ENCODE data around the gene CCRL2.
A peak's percentile ranks its signal among the peaks of the same experiment; 100 is the strongest.
"Not testable (repeated sequence)": the region's sequence is repeated elsewhere in the genome, so short reads cannot be mapped to it uniquely, and the experiment has no call there.

Gene CCRL2

DNA sequence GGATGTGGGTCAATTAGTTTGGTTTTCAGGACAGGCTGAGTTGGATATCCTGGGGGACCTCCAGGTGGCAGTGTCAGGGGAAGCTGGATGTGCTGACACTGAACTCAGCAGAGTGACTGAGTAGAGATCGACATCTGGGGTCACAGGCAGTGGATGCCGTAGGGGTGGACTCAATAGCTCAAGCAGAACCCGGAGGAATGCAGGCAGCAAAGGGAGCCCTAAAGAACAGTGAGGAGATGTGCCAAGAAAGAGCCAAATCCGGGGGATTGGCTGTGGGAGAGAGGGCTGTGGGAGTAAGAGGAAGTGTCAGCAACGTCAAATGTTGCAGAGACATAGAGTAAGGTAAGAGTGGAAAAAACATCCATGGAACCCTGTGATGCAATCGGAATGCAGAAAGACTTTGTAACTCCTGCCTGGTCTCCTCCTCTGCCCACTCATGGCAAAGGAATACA, 11.8 kb upstream of the CCRL2 start:
- no peaks in the 10 kb centered on the region for H3K27me3 Mint-ChIP-seq
- no peaks in the 10 kb centered on the region for H3K4me1 Mint-ChIP-seq
- H3K4me3 Mint-ChIP-seq = no peak overlapping the region
- no peaks in the 10 kb centered on the region for H3K36me3 Mint-ChIP-seq
- no peak overlapping the region for H3K27ac Mint-ChIP-seq
- no peaks in the 10 kb centered on the region for H3K9me3 Mint-ChIP-seq

DNA sequence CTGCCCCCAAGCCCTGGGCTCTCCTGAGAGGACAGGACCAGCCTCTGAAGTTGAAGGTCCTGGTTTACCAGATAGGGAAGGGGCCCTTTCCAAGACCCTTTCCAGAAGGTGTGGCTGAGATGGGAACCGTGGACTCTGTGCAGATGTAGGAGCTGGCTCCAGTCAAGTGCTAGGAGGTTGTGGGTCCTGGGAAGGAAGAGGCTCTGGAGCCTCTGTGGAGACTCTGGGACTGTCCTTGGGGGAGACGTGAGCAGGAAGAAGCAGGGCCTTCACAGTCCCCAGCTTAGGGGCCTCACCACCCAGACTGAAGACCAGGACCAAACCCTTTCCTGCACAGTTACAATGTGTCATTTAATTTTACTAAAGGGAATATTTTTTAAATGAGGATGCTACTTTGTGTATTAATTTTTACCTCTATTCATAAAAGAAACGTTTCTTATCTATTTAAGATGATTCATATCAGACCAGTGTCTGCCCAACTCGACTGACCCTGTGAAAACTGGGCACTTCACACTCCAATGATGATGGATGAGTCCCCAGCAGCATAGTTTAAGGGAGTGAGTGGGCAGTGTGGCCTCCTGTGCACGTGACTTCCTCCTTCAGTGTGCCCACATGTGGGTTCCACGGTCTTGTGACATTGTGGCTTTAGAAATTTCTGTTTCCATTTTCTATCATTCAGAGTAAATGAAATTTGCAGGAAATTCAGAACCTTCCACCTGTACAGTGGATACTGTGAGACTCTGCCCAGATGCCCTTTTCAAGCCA, 11.1 kb upstream of the CCRL2 start:
- Mint-ChIP-seq H3K4me3 (no peak overlapping the region), H3K27me3 (no peaks in the 10 kb centered on the region), H3K36me3 (no peaks in the 10 kb centered on the region), H3K4me1 (no peaks in the 10 kb centered on the region), H3K27ac (no peak overlapping the region), H3K9me3 (no peaks in the 10 kb centered on the region)

DNA sequence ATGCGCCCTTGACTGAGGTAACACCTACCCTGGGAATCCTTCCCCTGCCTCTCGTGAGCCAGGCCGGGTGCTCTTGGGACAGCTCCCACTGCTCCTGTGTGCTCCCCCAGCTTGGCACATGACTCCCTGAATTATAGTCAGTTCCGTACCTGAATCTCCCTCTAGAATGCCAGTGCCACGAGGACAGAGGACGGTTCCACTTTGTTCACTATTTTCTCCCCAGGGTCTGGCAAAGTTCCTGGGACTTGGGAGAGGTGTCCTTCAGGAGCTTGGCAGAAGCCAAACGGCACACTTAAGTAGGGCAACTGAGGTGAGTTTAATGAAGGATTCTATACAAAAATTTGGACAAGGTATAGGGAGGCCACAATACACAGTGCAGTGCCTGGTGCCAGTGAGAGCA, 9.9 kb upstream of the CCRL2 start:
- no peak overlapping the region for H3K4me3 Mint-ChIP-seq
- no peaks in the 10 kb centered on the region for H3K9me3 Mint-ChIP-seq
- H3K36me3 Mint-ChIP-seq = no peaks in the 10 kb centered on the region
- no peaks in the 10 kb centered on the region for H3K27me3 Mint-ChIP-seq
- no peak overlapping the region for H3K27ac Mint-ChIP-seq
- no peaks in the 10 kb centered on the region for H3K4me1 Mint-ChIP-seq

DNA sequence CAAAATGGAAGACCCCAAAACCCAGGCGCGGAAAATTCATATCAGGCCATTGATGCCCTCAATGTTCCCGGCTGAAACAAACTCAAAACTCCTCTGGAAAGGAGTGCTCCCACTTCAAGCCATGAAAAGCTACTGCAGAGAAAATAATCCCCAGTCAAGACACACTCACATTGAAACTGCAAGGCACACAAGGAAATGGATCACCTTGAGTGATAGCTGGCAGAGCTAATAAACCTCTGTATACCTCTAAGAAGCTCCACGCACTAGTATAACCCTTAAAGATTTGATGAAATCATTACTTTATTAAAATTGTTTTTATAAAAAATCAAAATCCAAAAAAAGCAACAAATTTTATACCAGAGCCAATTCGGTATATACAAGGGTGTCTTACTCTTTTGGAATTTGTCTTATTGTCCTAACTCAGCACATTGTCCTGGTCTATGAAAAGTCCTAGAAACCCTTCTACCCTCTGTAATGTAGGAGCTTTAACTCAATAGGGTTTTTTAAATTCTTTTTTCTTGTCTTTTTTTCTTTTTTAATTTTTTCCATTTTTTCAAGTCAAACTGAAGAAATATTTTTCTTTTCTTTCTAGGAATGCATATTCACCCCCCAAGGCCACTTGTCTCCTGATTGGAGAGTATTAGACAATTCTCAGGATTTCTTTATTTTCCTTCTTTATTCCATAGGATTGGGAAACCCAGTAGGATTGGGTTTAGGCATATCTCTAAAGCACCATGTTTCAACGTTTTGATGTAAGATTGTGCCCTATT, 8.7 kb upstream of the CCRL2 start:
- H3K27me3 Mint-ChIP-seq = no peaks in the 10 kb centered on the region
- H3K4me1 Mint-ChIP-seq = no peaks in the 10 kb centered on the region
- H3K9me3 Mint-ChIP-seq = no peaks in the 10 kb centered on the region
- no peaks in the 10 kb centered on the region for H3K36me3 Mint-ChIP-seq
- H3K4me3 Mint-ChIP-seq = no peak overlapping the region
- no peak overlapping the region for H3K27ac Mint-ChIP-seq

DNA sequence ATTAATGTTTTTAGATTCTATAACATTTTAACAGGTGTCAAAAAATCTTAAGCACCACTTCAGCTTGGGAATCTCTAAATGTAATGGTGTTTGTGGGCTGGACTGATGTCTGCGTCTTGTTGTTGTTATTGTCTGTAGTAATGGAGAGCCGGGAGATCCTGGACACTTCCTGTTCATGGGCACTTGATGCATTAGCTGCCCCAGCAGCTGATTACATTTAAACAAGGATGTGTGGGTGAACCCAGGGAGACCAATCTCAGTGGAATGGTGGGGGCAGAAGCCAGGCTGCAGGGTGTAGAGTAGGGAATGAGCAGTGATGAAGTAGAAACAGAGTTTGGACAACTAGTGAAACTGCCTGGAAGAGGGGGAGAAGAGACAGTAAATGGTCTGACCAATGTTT, 8.0 kb upstream of the CCRL2 start:
- H3K36me3 Mint-ChIP-seq = no peaks in the 10 kb centered on the region
- no peak overlapping the region for H3K4me3 Mint-ChIP-seq
- H3K9me3 Mint-ChIP-seq = no peaks in the 10 kb centered on the region
- no peaks in the 10 kb centered on the region for H3K27me3 Mint-ChIP-seq
- H3K27ac Mint-ChIP-seq = no peak overlapping the region
- H3K4me1 Mint-ChIP-seq = no peaks in the 10 kb centered on the region

DNA sequence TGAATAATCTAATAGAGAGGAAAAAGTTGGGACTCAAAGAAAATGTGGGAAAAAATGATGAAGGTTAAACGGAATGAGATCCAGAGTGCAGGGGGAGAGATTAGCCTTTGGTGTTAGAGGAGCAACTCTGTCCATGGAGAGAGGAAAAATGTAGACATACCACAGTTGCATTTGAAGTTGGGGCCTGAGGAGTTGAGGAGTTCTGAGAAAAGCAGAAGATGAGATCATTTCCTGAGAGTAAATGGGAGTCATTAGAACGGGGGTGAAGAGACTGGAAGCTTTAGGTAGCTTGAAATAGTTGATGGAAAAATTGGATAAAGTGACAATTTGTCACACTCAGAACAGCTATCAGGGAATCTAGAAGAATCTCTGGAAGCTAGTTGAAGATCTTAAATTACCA, 7.5 kb upstream of the CCRL2 start:
- Mint-ChIP-seq H3K36me3 (no peaks in the 10 kb centered on the region), H3K9me3 (no peaks in the 10 kb centered on the region), H3K4me1 (no peaks in the 10 kb centered on the region), H3K4me3 (no peak overlapping the region), H3K27me3 (no peaks in the 10 kb centered on the region), H3K27ac (no peak overlapping the region)

DNA sequence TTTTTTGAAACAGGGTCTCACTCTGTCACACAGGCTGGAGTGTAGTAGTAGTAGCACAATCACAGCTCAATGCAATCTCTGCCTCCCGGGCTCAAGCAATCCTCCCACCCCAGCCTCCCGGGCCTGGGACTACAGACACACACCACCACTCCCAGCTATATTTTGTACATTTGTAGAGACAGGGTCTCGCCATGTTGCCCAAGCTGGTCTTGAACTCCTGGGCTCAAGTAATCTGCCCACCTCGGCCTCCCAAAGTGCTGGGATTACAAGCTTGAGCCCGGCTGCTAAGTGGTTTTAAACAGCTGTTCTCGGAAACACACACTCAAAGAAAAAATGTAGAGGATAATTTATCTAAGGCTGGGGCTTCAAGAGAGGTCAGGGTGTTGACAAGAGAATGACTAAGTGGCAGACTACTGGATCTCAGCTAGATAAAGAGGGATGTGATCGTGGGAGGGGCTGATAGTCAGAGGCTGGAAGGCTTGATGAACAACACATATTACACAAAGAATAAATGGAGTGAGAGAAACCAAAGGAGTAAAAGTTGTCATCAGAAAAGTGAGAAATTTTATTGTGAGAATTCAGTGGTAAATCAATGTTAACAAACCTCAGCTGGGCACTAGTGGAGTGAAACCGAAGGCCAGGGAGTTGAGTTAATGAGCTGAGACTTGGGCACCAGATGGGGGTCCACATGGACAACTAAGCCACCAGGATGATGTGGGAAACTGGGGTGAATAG, 6.9 kb upstream of the CCRL2 start:
- Mint-ChIP-seq H3K4me3 (no peak overlapping the region), H3K9me3 (no peaks in the 10 kb centered on the region), H3K27me3 (no peaks in the 10 kb centered on the region), H3K36me3 (no peaks in the 10 kb centered on the region), H3K4me1 (no peaks in the 10 kb centered on the region), H3K27ac (no peak overlapping the region)

DNA sequence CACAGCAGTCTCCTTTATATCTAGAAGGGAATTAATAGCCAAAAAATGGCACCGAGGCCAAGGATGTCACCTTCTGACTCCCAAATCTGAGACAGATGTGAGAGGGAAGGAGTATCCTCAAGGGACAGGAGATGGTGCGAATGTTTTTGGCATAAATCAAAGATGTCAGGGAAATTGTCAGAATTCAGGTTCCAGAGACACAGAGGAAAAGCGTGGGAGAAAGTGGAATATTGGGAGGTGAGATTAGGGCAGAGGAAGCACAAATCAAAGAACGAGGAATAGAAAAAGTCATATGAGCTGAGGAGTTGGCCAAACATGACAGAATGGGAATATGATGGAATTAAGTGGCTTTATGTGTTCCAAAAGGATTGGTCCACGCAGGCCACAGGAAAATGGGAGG, 6.2 kb upstream of the CCRL2 start:
- Mint-ChIP-seq H3K4me3 (no peak overlapping the region), H3K4me1 (no peaks in the 10 kb centered on the region), H3K9me3 (no peaks in the 10 kb centered on the region), H3K27me3 (no peaks in the 10 kb centered on the region), H3K36me3 (no peaks in the 10 kb centered on the region), H3K27ac (no peak overlapping the region)

DNA sequence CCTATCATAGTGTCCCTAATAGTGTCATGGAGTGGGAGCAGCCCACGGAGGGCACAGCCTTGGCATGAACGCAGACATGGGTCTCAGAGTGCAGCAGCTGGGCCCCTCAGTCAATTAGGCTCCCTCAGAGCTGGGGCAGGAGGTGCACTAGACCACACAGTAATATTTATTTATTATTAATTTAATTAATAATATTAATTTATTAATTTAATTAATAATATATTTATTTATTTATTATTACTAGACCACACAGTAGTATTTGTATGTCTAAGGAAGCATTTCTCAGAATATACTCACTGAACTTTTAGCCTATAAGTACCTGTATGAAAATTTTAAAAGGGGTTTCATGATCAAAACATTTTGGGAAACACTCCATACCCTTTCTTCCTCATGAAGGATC, 5.5 kb upstream of the CCRL2 start:
- H3K36me3 Mint-ChIP-seq = no peaks in the 10 kb centered on the region
- H3K4me1 Mint-ChIP-seq = peaks cover under 1% of the 10 kb centered on the region
- H3K9me3 Mint-ChIP-seq = no peaks in the 10 kb centered on the region
- H3K4me3 Mint-ChIP-seq = no peak overlapping the region
- no peaks in the 10 kb centered on the region for H3K27me3 Mint-ChIP-seq
- H3K27ac Mint-ChIP-seq = no peak overlapping the region

DNA sequence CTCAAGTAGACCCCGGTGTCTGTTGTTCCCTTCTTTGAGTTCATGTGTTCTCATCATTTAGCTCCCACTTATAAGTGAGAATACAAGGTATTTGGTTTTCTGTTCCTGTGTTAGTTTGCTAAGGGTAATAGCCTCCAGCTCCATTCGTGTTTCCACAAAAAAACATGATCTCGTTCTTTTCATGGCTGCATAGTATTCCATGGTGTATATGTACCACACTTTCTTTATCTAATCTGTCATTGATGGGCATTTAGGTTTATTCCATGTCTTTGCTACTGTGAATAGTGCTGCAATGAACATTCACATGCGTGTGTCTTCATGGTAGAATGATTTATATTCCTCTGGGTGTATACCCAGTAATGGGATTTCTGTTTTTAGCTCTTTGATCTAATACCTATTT, 4.2 kb upstream of the CCRL2 start:
- not testable (repeated sequence) for H3K4me3 Mint-ChIP-seq, H3K9me3 Mint-ChIP-seq, H3K36me3 Mint-ChIP-seq, H3K27me3 Mint-ChIP-seq, H3K27ac Mint-ChIP-seq
- peaks cover 13% of the 10 kb centered on the region for H3K4me1 Mint-ChIP-seq

DNA sequence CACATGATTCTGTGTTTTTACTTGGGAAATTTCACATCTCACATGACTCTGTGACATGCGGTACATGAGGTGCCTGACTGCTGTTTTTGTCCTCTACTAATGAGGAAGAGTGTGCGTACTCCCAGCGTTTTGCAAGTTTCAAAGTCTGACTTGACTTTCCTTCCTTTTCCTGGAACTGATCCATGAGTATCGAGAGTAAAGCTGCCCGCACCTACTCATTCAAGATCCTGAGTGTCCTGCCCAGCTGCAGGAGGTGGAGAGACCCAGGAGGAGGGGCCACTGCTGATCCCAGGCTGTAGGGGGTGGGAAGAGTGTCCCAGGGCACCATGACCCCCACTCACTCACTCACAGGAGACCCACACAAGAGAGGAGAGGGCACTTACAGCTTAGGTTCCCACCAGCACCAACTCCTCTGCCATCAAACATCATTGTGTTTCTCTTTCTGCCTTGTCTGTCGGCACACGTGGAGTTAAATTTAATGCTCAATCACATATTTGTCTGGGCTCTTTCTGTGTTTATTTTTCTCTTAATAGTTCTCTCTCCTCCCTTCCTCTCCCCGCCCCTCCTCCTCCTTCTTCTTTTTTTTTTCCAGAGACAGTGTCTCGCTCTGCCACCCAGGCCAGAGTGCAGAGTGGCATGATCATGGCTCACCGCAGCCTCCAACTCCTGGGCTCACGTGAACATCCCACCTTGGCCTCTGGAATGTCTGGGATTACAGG, 1.6 kb upstream of the CCRL2 start:
- H3K27ac Mint-ChIP-seq = no peak overlapping the region

DNA sequence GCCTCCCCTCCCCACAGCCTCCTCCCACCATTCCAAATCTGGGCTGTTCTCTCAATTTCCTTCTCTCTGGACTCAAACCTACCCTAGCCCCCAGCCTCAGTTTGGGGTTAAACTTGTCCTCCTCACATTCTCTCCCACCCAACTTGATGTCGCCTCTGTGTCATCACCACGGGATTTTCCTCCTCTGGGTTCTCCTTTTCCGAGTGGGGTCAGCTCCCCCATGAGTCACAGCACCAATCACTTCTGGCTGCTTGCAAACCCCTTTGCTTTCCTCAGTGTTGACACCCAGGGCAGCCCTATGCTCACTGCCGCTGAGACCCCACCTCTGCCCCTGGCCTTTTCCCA, 644 bp upstream of the CCRL2 start:
- Mint-ChIP-seq H3K27me3 (no peaks in the 10 kb centered on the region), H3K27ac (peak overlapping the region; percentile 35), H3K9me3 (no peaks in the 10 kb centered on the region), H3K4me1 (peaks cover 27% of the 10 kb centered on the region), H3K4me3 (no peak overlapping the region), H3K36me3 (no peaks in the 10 kb centered on the region)

More for the DNA sequence above, 1.6 kb upstream of the CCRL2 start:
- Mint-ChIP-seq H3K4me1 (peaks cover 27% of the 10 kb centered on the region), H3K27me3 (no peaks in the 10 kb centered on the region), H3K9me3 (no peaks in the 10 kb centered on the region), H3K4me3 (no peak overlapping the region), H3K36me3 (no peaks in the 10 kb centered on the region)

DNA sequence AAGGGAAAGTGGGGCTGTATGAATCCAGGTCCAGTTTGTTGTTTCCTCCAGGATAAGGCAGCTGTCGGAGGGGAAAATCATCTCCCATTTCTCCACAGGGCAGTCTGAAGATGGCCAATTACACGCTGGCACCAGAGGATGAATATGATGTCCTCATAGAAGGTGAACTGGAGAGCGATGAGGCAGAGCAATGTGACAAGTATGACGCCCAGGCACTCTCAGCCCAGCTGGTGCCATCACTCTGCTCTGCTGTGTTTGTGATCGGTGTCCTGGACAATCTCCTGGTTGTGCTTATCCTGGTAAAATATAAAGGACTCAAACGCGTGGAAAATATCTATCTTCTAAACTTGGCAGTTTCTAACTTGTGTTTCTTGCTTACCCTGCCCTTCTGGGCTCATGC, 911 bp downstream of the CCRL2 start:
- Mint-ChIP-seq H3K36me3 (no peaks in the 10 kb centered on the region), H3K9me3 (no peaks in the 10 kb centered on the region), H3K27ac (peak overlapping the region; percentile 60), H3K4me1 (peaks cover 27% of the 10 kb centered on the region), H3K4me3 (no peak overlapping the region), H3K27me3 (no peaks in the 10 kb centered on the region)

DNA sequence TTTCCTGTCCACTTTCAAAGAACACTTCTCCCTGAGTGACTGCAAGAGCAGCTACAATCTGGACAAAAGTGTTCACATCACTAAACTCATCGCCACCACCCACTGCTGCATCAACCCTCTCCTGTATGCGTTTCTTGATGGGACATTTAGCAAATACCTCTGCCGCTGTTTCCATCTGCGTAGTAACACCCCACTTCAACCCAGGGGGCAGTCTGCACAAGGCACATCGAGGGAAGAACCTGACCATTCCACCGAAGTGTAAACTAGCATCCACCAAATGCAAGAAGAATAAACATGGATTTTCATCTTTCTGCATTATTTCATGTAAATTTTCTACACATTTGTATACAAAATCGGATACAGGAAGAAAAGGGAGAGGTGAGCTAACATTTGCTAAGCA, 1.8 kb downstream of the CCRL2 start:
- peaks cover 27% of the 10 kb centered on the region for H3K4me1 Mint-ChIP-seq
- no peak overlapping the region for H3K27ac Mint-ChIP-seq
- H3K36me3 Mint-ChIP-seq = no peaks in the 10 kb centered on the region
- H3K27me3 Mint-ChIP-seq = no peaks in the 10 kb centered on the region
- no peaks in the 10 kb centered on the region for H3K9me3 Mint-ChIP-seq
- H3K4me3 Mint-ChIP-seq = no peak overlapping the region

DNA sequence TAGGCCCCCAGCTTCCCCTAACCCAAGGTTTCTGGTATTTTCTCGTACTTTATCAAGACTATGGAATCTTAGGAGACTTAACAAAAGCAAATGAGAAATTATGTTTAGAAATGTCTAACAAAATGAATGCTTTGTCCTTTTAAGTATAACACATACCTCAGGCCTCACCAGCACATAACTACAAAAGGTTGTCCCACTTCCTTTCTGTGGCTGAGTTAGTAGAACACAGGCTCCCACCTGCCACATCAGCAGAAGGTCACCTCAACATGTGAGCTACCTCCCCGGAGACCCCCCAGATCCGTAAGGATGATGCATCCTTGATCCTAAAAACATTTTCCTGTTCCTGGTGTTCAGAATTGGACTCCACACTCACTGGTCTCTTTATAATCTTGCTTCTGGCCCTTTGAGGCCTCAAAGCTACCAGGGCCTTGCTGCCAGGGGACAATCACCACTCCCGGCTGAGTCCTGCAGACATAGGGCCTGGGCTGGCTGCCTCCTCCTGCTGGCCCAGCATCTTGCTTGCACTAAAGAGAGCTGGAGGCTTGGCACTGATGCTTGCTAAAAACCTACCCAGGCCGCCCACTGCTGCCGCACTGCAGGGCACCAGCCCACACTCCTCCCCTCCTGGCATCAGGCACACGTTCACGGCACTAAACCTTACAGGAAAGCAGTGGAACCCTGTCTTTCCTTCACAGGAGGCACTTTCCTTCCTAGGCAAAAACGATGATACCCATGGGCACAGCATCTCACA, 2.9 kb downstream of the CCRL2 start:
- Mint-ChIP-seq H3K4me3 (no peak overlapping the region), H3K4me1 (peaks cover 27% of the 10 kb centered on the region), H3K9me3 (no peaks in the 10 kb centered on the region), H3K36me3 (no peaks in the 10 kb centered on the region), H3K27me3 (no peaks in the 10 kb centered on the region), H3K27ac (no peak overlapping the region)

Measured in activated naive CD4-positive, alpha-beta T cell treated with anti-CD3 and anti-CD28 coated beads, Interleukin-2, amount 50 U/mL, for 24 hours (primary cell).